IMR-90 (cell line): Measurements from ENCODE around the gene GAREM1. TPM values are rescaled to one million over a fixed set of nuclear protein-coding genes. Genes with fewer than 3 reads are reported as not detected.

ENCODE experiments used
- ATAC-seq: fragments of 200-7000 bp; cut with Tn5 transposase; 2 replicates; pipeline ENCODE4 v1.9.1; 2020; ENCODE audit warnings: low read depth, mild to moderate bottlenecking, moderate library complexity
- BruUV-seq: library from RNA; stranded (reverse); fragments of 400-500 nt; replicated peaks from 2 replicates; lab custom pipeline; 2021; lab: Mats Ljungman, UMichigan
- CTCF ChIA-PET: fragments of 300-600 bp; formaldehyde crosslinking; extraction: SDS; loops from one replicate; lab custom pipeline; 2021; ENCODE audit warnings: antibody characterized with exemption; lab: Yijun Ruan, JAX
- POLR2A ChIA-PET: fragments of 300-600 bp; sonication (Branson Sonifier 250); formaldehyde crosslinking; loops from one replicate; lab custom pipeline; 2022; ENCODE audit warnings: antibody characterized with exemption; ENCODE audit not compliant: unreplicated experiment; lab: Charles Lee
- DNase-seq: peaks from one replicate; pipeline ENCODE4 v3.0.0; 2013
- H2AFZ ChIP-seq: replicated peaks from 2 replicates; pipeline ENCODE3; 2013; ENCODE audit warnings: low read length, mild to moderate bottlenecking; ENCODE audit not compliant: poor library complexity
- H2AK5ac ChIP-seq: 2 replicates; pipeline ENCODE4 v1.6.1; 2013; ENCODE audit warnings: low read depth, low read length, inconsistent platforms
- H2AK9ac ChIP-seq: replicated peaks from 2 replicates; pipeline ENCODE3; 2013; ENCODE audit warnings: mild to moderate bottlenecking, low read depth, low read length, moderate library complexity; ENCODE audit not compliant: poor library complexity
- H2BK120ac ChIP-seq: 2 replicates; pipeline ENCODE4 v1.6.1; 2013; ENCODE audit warnings: low read depth, low read length, inconsistent platforms
- H2BK15ac ChIP-seq: 3 replicates; pipeline ENCODE4 v1.6.1; 2013; ENCODE audit warnings: low read depth, low read length, inconsistent platforms
- H2BK20ac ChIP-seq: 2 replicates; pipeline ENCODE4 v1.6.1; 2013; ENCODE audit warnings: low read depth, mild to moderate bottlenecking, inconsistent platforms, low read length, moderate library complexity
- H2BK5ac ChIP-seq: 2 replicates; pipeline ENCODE4 v1.6.1; 2013; ENCODE audit warnings: mild to moderate bottlenecking, low read depth, low read length, inconsistent platforms; ENCODE audit not compliant: poor library complexity, severe bottlenecking
- H3K14ac ChIP-seq: replicated peaks from 2 replicates; pipeline ENCODE4 v1.6.1; 2013; ENCODE audit warnings: low read depth, low read length, inconsistent platforms
- H3K18ac ChIP-seq: 2 replicates; pipeline ENCODE4 v1.6.1; 2013; ENCODE audit warnings: low read depth, low read length, control low read depth
- H3K23ac ChIP-seq: 2 replicates; pipeline ENCODE4 v1.6.1; 2013; ENCODE audit warnings: low read depth, low read length, inconsistent platforms
- H3K27ac ChIP-seq: 2 replicates; pipeline ENCODE4 v1.5.1; 2013; ENCODE audit warnings: mild to moderate bottlenecking, control low read depth, low read length; ENCODE audit not compliant: insufficient read depth
- H3K27me3 ChIP-seq: 2 replicates; pipeline ENCODE4 v1.6.1; 2013; ENCODE audit warnings: low read length; ENCODE audit not compliant: control insufficient read depth, insufficient read depth
- H3K36me3 ChIP-seq: 2 replicates; pipeline ENCODE4 v1.6.1; 2013; ENCODE audit warnings: low read length, mixed read lengths; ENCODE audit not compliant: control insufficient read depth, insufficient read depth
- H3K4ac ChIP-seq: 2 replicates; pipeline ENCODE4 v1.6.1; 2013; ENCODE audit warnings: low read depth, low read length, inconsistent platforms
- H3K4me1 ChIP-seq: 2 replicates; pipeline ENCODE4 v1.6.1; 2013; ENCODE audit warnings: low read length, mixed read lengths; ENCODE audit not compliant: control insufficient read depth, insufficient read depth
- H3K4me2 ChIP-seq: 2 replicates; pipeline ENCODE4 v1.6.1; 2013; ENCODE audit warnings: low read depth, mild to moderate bottlenecking, control low read depth, low read length, moderate library complexity
- H3K4me3 ChIP-seq: 2 replicates; pipeline ENCODE4 v1.5.1; 2013; ENCODE audit warnings: low read depth, mild to moderate bottlenecking, control low read depth, low read length, moderate library complexity; ENCODE audit not compliant: insufficient read depth
- H3K56ac ChIP-seq: 2 replicates; pipeline ENCODE4 v1.6.1; 2013; ENCODE audit warnings: low read length, inconsistent platforms; ENCODE audit not compliant: insufficient read depth; ENCODE audit errors: extremely low read depth
- H3K79me1 ChIP-seq, 2 experiments: 2 replicates each; pipeline ENCODE4 v1.6.1; 2013; ENCODE audit warnings: low read length in 2 of 2, inconsistent platforms in 1 of 2, low read depth in 1 of 2
- H3K9ac ChIP-seq: 2 replicates; pipeline ENCODE4 v1.6.1; 2013; ENCODE audit warnings: low read depth, low read length, control low read depth
- H3K9me1 ChIP-seq: 2 replicates; pipeline ENCODE4 v1.6.1; 2013; ENCODE audit warnings: low read length, inconsistent platforms; ENCODE audit not compliant: insufficient read depth
- H3K9me3 ChIP-seq: 2 replicates; pipeline ENCODE4 v1.6.1; 2013; ENCODE audit warnings: low read length; ENCODE audit not compliant: control insufficient read depth, insufficient read depth
- H4K20me1 ChIP-seq: 2 replicates; pipeline ENCODE4 v1.6.1; 2013; ENCODE audit warnings: low read length, inconsistent platforms; ENCODE audit not compliant: insufficient read depth
- H4K5ac ChIP-seq: 2 replicates; pipeline ENCODE4 v1.6.1; 2013; ENCODE audit warnings: mild to moderate bottlenecking, low read depth, low read length, control low read depth
- H4K8ac ChIP-seq, 2 experiments: 2 replicates each; pipeline ENCODE4 v1.6.1; 2013; ENCODE audit warnings: low read depth in 2 of 2, low read length in 2 of 2, control low read depth in 1 of 2, inconsistent platforms in 1 of 2
- H4K91ac ChIP-seq: 2 replicates; pipeline ENCODE4 v1.6.1; 2013; ENCODE audit warnings: low read depth, low read length, inconsistent platforms; ENCODE audit not compliant: insufficient read depth
- CTCF ChIP-seq: conservative IDR thresholded peaks from 2 replicates; pipeline ENCODE4 v1.5.1; 2012; ENCODE audit warnings: mild to moderate bottlenecking, low read depth, low read length, improper control_type of control experiment
- SMC3 ChIP-seq: fragments of 150-350 bp; IDR thresholded peaks from 2 replicates; pipeline ENCODE4 v1.6.1; 2016; ENCODE audit warnings: low read depth, mild to moderate bottlenecking, antibody characterized with exemption, low read length, moderate library complexity
- WGBS, 2 experiments: methylation state at CpG; one replicate each; pipeline versions ENCODE4 v1.1.5 to v1.1.7; 2013; ENCODE audit warnings: missing lambda C conversion rate in 2 of 2; ENCODE audit not compliant: insufficient read length in 1 of 2; ENCODE audit errors: extremely low coverage in 2 of 2; 5-methylcytosine and 5-hydroxymethylcytosine counted together
- dilution Hi-C: fragments of 300-500 bp; cut with HindIII; formaldehyde crosslinking; loops from one replicate; pipeline ENCODE4 v1.14.3; 2018; ENCODE audit warnings: low sequenced_read_pairs; ENCODE audit not compliant: unreplicated experiment
- in situ Hi-C: fragments of 300-500 bp; cut with MboI; formaldehyde crosslinking; loops from 3 replicates; pipeline ENCODE4 v1.14.3; 2019; ENCODE audit warnings: low sequenced_read_pairs, inconsistent platforms, mixed read lengths
- intact Hi-C: fragments of 100-400 bp; cut with micrococcal nuclease; formaldehyde crosslinking; loops from 2 replicates; pipeline ENCODE4 v1.10.0; 2022
- polyA plus RNA-seq, 3 experiments: library from polyadenylated mRNA; depleted of rRNA; stranded (reverse); fragments of >200 nt; gene quantifications; 2 replicates each; pipeline ENCODE4 v1.2.3, GENCODE V29; 2012; ENCODE audit warnings: low replicate concordance in 1 of 3
- total RNA-seq: library from RNA; depleted of rRNA; stranded (reverse); fragments of >200 nt; gene quantifications from 2 replicates; pipeline ENCODE4 v1.2.3, GENCODE V29; 2012

The GAREM1 gene
- total and polyA plus RNA-seq, 2 of the 4 experiments (the other 2 are of a cell fraction), result 1.4 to 2.3 TPM

DNA sequence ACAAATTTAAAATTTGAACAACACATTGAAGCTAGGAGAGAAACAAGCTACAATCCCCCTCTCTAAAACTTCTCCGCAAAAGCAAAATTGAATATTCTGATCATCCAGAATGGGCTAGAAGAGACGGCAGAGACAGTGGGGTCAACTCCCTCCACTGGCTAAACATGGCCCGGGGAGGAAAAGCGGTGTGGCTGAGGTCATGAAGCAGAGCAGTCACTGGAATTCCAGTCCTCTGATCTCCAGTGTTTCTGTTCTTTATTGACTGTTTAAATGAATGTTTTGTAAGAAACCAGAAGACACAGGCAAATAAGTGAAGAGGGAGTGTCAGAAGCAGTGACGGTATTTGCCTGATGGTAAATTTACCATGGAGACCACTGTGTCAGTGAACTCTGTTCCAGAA, 116.2 kb downstream of the GAREM1 start:
- Histone ChIP-seq H3K9ac (no peak overlapping the region), H3K18ac (no peak overlapping the region), H3K23ac (no peak overlapping the region), H3K14ac (no peak overlapping the region), H2BK120ac (no peak overlapping the region; the same call in 1 of the 2 replicates), H3K4me1 (no peaks in the 10 kb centered on the region; the same call in 1 of the 2 replicates), H2BK20ac (no peak overlapping the region), H2BK5ac (no peak overlapping the region), H3K4ac (no peak overlapping the region), H3K27me3 (no peaks in the 10 kb centered on the region), H3K9me1 (no peaks in the 10 kb centered on the region; the same call in 1 of the 2 replicates), H3K56ac (no peak overlapping the region), H2AK5ac (peak overlapping the region; percentile 66; the same call in 1 of the 2 replicates), H4K91ac (no peak overlapping the region), H3K9me3 (no peaks in the 10 kb centered on the region), H3K4me3 (no peak overlapping the region), H3K27ac (no peak overlapping the region), H3K36me3 (no peaks in the 10 kb centered on the region), H3K4me2 (no peak overlapping the region), H4K5ac (no peak overlapping the region), H2AK9ac (no peak overlapping the region), H4K20me1 (no peaks in the 10 kb centered on the region), H4K8ac (no peak overlapping the region), H3K79me1 (no peaks in the 10 kb centered on the region), H2AFZ (no peak overlapping the region), H2BK15ac (no peak overlapping the region)
- intact Hi-C loops, result no loop called here
- TF ChIP-seq SMC3 (no peak), CTCF (no peak)
- DNase-seq, result no peak
- ATAC-seq, result no peak
- in situ Hi-C loops, result no loop called here
- ChIA-PET CTCF (no interaction called here), POLR2A (no interaction called here)
- dilution Hi-C loops, result no loop called here
- no TSS peak for BruUV-seq
- no CpG with 5 or more reads among the region's 5 CpGs for WGBS, 2 experiments
